Stimulated activated memory B cell treated with anti-CD40 and anti-IgM and Interleukin-4, amounts not matched to agents 10 μg/mL and 1 μg/mL and 100 μg/mL, for 72 hours (primary cell): ENCODE data around the gene LRRC42.

Experiments
- ATAC-seq: fragments of 150-1000 bp; cut with Tn5 transposase; 2 replicates; pipeline ENCODE4 v1.10.0; 2021
- H3K27ac Mint-ChIP-seq: one replicate; pipeline ENCODE4 v1.8.0; 2022; ENCODE audit warnings: mild to moderate bottlenecking, mixed read lengths
- H3K27me3 Mint-ChIP-seq: one replicate; pipeline ENCODE4 v1.8.0; 2022; ENCODE audit warnings: mixed read lengths
- H3K36me3 Mint-ChIP-seq: one replicate; pipeline ENCODE4 v1.8.0; 2022; ENCODE audit warnings: mixed read lengths
- H3K4me1 Mint-ChIP-seq: one replicate; pipeline ENCODE4 v1.8.0; 2022; ENCODE audit warnings: mixed read lengths
- H3K4me3 Mint-ChIP-seq: one replicate; pipeline ENCODE4 v1.8.0; 2022; ENCODE audit warnings: mild to moderate bottlenecking, moderate library complexity, mixed read lengths
- H3K9me3 Mint-ChIP-seq: one replicate; pipeline ENCODE4 v1.8.0; 2022; ENCODE audit warnings: mixed read lengths

The LRRC42 gene

GRCh38 chr1:54016343-54017282 is 70.5 kb downstream of the LRRC42 start:
- Mint-ChIP-seq H3K4me1 (no peaks in the 10 kb centered on the region), H3K9me3 (no peaks in the 10 kb centered on the region), H3K36me3 (no peaks in the 10 kb centered on the region), H3K27ac (no peak overlapping the region), H3K4me3 (no peak overlapping the region), H3K27me3 (peaks cover 28% of the 10 kb centered on the region)
- ATAC-seq, result no peak
